SK-N-SH treated with all-trans-retinoic acid at 6 μM for 48 hours (cell line): ENCODE results near the gene UBASH3B.
"Not testable (repeated sequence)": the region's sequence is repeated elsewhere in the genome, so short reads cannot be mapped to it uniquely, and the experiment has no call there.

ENCODE experiments used
- ESRRG ChIP-seq: fragments of 250-450 bp; sonication (Bioruptor Pico); IDR thresholded peaks from 2 replicates; pipeline ENCODE4 v1.6.1; 2021; ENCODE audit warnings: mild to moderate bottlenecking
- TF ChIP-seq, protein P1 (sequence below): fragments of 250-450 bp; sonication (Bioruptor Pico); IDR thresholded peaks from 2 replicates; pipeline ENCODE4 v1.5.1; 2021; ENCODE audit warnings: mild to moderate bottlenecking, moderate library complexity
- TF ChIP-seq, protein P2 (sequence below): fragments of 250-450 bp; sonication (Bioruptor Pico); IDR thresholded peaks from 2 replicates; pipeline ENCODE4 v1.8.0; 2021; ENCODE audit warnings: low read depth, mild to moderate bottlenecking, moderate library complexity, borderline replicate concordance
- TF ChIP-seq, protein P3 (sequence below): fragments of 250-450 bp; sonication (Bioruptor Pico); IDR thresholded peaks from 2 replicates; pipeline ENCODE4 v1.5.1; 2020; ENCODE audit warnings: low read depth, mild to moderate bottlenecking, moderate library complexity

DNA sequence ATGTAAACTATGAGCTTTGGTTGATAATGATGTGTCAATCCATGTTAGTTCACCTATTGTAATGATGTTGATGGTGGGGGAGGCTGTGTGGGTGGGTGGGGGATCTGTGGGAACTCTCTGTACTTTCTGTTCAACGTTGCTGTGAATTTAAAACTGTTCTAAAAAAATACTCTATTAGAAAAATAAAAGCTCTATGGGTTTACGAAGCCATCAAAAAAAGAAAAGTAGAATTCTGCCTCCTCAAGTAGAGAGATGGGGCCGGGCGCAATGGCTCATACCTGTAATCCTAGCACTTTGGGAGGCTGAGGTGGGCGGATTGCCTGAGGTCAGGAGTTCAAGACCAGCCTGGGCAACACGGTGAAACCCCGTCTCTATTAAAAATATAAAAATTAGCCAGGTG is 30.0 kb upstream of the UBASH3B start:
- TF ChIP-seq, protein P1, sequence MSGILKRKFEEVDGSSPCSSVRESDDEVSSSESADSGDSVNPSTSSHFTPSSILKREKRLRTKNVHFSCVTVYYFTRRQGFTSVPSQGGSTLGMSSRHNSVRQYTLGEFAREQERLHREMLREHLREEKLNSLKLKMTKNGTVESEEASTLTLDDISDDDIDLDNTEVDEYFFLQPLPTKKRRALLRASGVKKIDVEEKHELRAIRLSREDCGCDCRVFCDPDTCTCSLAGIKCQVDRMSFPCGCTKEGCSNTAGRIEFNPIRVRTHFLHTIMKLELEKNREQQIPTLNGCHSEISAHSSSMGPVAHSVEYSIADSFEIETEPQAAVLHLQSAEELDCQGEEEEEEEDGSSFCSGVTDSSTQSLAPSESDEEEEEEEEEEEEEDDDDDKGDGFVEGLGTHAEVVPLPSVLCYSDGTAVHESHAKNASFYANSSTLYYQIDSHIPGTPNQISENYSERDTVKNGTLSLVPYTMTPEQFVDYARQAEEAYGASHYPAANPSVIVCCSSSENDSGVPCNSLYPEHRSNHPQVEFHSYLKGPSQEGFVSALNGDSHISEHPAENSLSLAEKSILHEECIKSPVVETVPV (CRISPR knock-in tag) = not testable (repeated sequence)
- TF ChIP-seq, protein P2, sequence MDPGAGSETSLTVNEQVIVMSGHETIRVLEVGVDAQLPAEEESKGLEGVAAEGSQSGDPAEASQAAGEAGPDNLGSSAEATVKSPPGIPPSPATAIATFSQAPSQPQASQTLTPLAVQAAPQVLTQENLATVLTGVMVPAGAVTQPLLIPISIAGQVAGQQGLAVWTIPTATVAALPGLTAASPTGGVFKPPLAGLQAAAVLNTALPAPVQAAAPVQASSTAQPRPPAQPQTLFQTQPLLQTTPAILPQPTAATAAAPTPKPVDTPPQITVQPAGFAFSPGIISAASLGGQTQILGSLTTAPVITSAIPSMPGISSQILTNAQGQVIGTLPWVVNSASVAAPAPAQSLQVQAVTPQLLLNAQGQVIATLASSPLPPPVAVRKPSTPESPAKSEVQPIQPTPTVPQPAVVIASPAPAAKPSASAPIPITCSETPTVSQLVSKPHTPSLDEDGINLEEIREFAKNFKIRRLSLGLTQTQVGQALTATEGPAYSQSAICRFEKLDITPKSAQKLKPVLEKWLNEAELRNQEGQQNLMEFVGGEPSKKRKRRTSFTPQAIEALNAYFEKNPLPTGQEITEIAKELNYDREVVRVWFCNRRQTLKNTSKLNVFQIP (CRISPR knock-in tag) = not testable (repeated sequence)
- TF ChIP-seq, protein P3, sequence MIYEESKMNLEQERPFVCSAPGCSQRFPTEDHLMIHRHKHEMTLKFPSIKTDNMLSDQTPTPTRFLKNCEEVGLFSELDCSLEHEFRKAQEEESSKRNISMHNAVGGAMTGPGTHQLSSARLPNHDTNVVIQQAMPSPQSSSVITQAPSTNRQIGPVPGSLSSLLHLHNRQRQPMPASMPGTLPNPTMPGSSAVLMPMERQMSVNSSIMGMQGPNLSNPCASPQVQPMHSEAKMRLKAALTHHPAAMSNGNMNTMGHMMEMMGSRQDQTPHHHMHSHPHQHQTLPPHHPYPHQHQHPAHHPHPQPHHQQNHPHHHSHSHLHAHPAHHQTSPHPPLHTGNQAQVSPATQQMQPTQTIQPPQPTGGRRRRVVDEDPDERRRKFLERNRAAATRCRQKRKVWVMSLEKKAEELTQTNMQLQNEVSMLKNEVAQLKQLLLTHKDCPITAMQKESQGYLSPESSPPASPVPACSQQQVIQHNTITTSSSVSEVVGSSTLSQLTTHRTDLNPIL = not testable (repeated sequence)
- not testable (repeated sequence) for TF ChIP-seq ESRRG (CRISPR knock-in tag)
